IMR-90 (cell line): ENCODE results near the gene TCF7L1. TPM values are rescaled to one million over a fixed set of nuclear protein-coding genes. Genes with fewer than 3 reads are reported as not detected.

Experiments
- ATAC-seq: fragments of 200-7000 bp; cut with Tn5 transposase; 2 replicates; pipeline ENCODE4 v1.9.1; 2020; ENCODE audit warnings: low read depth, mild to moderate bottlenecking, moderate library complexity
- BruUV-seq: library from RNA; stranded (reverse); fragments of 400-500 nt; replicated peaks from 2 replicates; lab custom pipeline; 2021; lab: Mats Ljungman, UMichigan
- CTCF ChIA-PET: fragments of 300-600 bp; formaldehyde crosslinking; extraction: SDS; loops from one replicate; lab custom pipeline; 2021; ENCODE audit warnings: antibody characterized with exemption; lab: Yijun Ruan, JAX
- POLR2A ChIA-PET: fragments of 300-600 bp; sonication (Branson Sonifier 250); formaldehyde crosslinking; loops from one replicate; lab custom pipeline; 2022; ENCODE audit warnings: antibody characterized with exemption; ENCODE audit not compliant: unreplicated experiment; lab: Charles Lee
- DNase-seq: peaks from one replicate; pipeline ENCODE4 v3.0.0; 2013
- H2AFZ ChIP-seq: replicated peaks from 2 replicates; pipeline ENCODE3; 2013; ENCODE audit warnings: low read length, mild to moderate bottlenecking; ENCODE audit not compliant: poor library complexity
- H2AK5ac ChIP-seq: 2 replicates; pipeline ENCODE4 v1.6.1; 2013; ENCODE audit warnings: low read depth, low read length, inconsistent platforms
- H2AK9ac ChIP-seq: replicated peaks from 2 replicates; pipeline ENCODE3; 2013; ENCODE audit warnings: mild to moderate bottlenecking, low read depth, low read length, moderate library complexity; ENCODE audit not compliant: poor library complexity
- H2BK120ac ChIP-seq: 2 replicates; pipeline ENCODE4 v1.6.1; 2013; ENCODE audit warnings: low read depth, low read length, inconsistent platforms
- H2BK15ac ChIP-seq: 3 replicates; pipeline ENCODE4 v1.6.1; 2013; ENCODE audit warnings: low read depth, low read length, inconsistent platforms
- H2BK20ac ChIP-seq: 2 replicates; pipeline ENCODE4 v1.6.1; 2013; ENCODE audit warnings: low read depth, mild to moderate bottlenecking, inconsistent platforms, low read length, moderate library complexity
- H2BK5ac ChIP-seq: 2 replicates; pipeline ENCODE4 v1.6.1; 2013; ENCODE audit warnings: mild to moderate bottlenecking, low read depth, low read length, inconsistent platforms; ENCODE audit not compliant: poor library complexity, severe bottlenecking
- H3K14ac ChIP-seq: replicated peaks from 2 replicates; pipeline ENCODE4 v1.6.1; 2013; ENCODE audit warnings: low read depth, low read length, inconsistent platforms
- H3K18ac ChIP-seq: 2 replicates; pipeline ENCODE4 v1.6.1; 2013; ENCODE audit warnings: low read depth, low read length, control low read depth
- H3K23ac ChIP-seq: 2 replicates; pipeline ENCODE4 v1.6.1; 2013; ENCODE audit warnings: low read depth, low read length, inconsistent platforms
- H3K27ac ChIP-seq: 2 replicates; pipeline ENCODE4 v1.5.1; 2013; ENCODE audit warnings: mild to moderate bottlenecking, control low read depth, low read length; ENCODE audit not compliant: insufficient read depth
- H3K27me3 ChIP-seq: 2 replicates; pipeline ENCODE4 v1.6.1; 2013; ENCODE audit warnings: low read length; ENCODE audit not compliant: control insufficient read depth, insufficient read depth
- H3K36me3 ChIP-seq: 2 replicates; pipeline ENCODE4 v1.6.1; 2013; ENCODE audit warnings: low read length, mixed read lengths; ENCODE audit not compliant: control insufficient read depth, insufficient read depth
- H3K4ac ChIP-seq: 2 replicates; pipeline ENCODE4 v1.6.1; 2013; ENCODE audit warnings: low read depth, low read length, inconsistent platforms
- H3K4me1 ChIP-seq: 2 replicates; pipeline ENCODE4 v1.6.1; 2013; ENCODE audit warnings: low read length, mixed read lengths; ENCODE audit not compliant: control insufficient read depth, insufficient read depth
- H3K4me2 ChIP-seq: 2 replicates; pipeline ENCODE4 v1.6.1; 2013; ENCODE audit warnings: low read depth, mild to moderate bottlenecking, control low read depth, low read length, moderate library complexity
- H3K4me3 ChIP-seq: 2 replicates; pipeline ENCODE4 v1.5.1; 2013; ENCODE audit warnings: low read depth, mild to moderate bottlenecking, control low read depth, low read length, moderate library complexity; ENCODE audit not compliant: insufficient read depth
- H3K56ac ChIP-seq: 2 replicates; pipeline ENCODE4 v1.6.1; 2013; ENCODE audit warnings: low read length, inconsistent platforms; ENCODE audit not compliant: insufficient read depth; ENCODE audit errors: extremely low read depth
- H3K79me1 ChIP-seq, 2 experiments: 2 replicates each; pipeline ENCODE4 v1.6.1; 2013; ENCODE audit warnings: low read length in 2 of 2, inconsistent platforms in 1 of 2, low read depth in 1 of 2
- H3K9ac ChIP-seq: 2 replicates; pipeline ENCODE4 v1.6.1; 2013; ENCODE audit warnings: low read depth, low read length, control low read depth
- H3K9me1 ChIP-seq: 2 replicates; pipeline ENCODE4 v1.6.1; 2013; ENCODE audit warnings: low read length, inconsistent platforms; ENCODE audit not compliant: insufficient read depth
- H3K9me3 ChIP-seq: 2 replicates; pipeline ENCODE4 v1.6.1; 2013; ENCODE audit warnings: low read length; ENCODE audit not compliant: control insufficient read depth, insufficient read depth
- H4K20me1 ChIP-seq: 2 replicates; pipeline ENCODE4 v1.6.1; 2013; ENCODE audit warnings: low read length, inconsistent platforms; ENCODE audit not compliant: insufficient read depth
- H4K5ac ChIP-seq: 2 replicates; pipeline ENCODE4 v1.6.1; 2013; ENCODE audit warnings: mild to moderate bottlenecking, low read depth, low read length, control low read depth
- H4K8ac ChIP-seq, 2 experiments: 2 replicates each; pipeline ENCODE4 v1.6.1; 2013; ENCODE audit warnings: low read depth in 2 of 2, low read length in 2 of 2, control low read depth in 1 of 2, inconsistent platforms in 1 of 2
- H4K91ac ChIP-seq: 2 replicates; pipeline ENCODE4 v1.6.1; 2013; ENCODE audit warnings: low read depth, low read length, inconsistent platforms; ENCODE audit not compliant: insufficient read depth
- BHLHE40 ChIP-seq: fragments of 150-350 bp; IDR thresholded peaks from 2 replicates; pipeline ENCODE4 v1.6.1; 2016; ENCODE audit warnings: mild to moderate bottlenecking, low read depth, low read length
- CTCF ChIP-seq: conservative IDR thresholded peaks from 2 replicates; pipeline ENCODE4 v1.5.1; 2012; ENCODE audit warnings: mild to moderate bottlenecking, low read depth, low read length, improper control_type of control experiment
- MAFK ChIP-seq: IDR thresholded peaks from 2 replicates; pipeline ENCODE4 v1.6.1; 2012; ENCODE audit warnings: low read depth, low read length, improper control_type of control experiment
- MXI1 ChIP-seq: IDR thresholded peaks from 2 replicates; pipeline ENCODE4 v1.6.1; 2012; ENCODE audit warnings: low read depth, mild to moderate bottlenecking, low read length, moderate library complexity, borderline replicate concordance
- NFE2L2 ChIP-seq: fragments of 150-350 bp; IDR thresholded peaks from 2 replicates; pipeline ENCODE4 v1.6.1; 2016; ENCODE audit warnings: low read depth, mild to moderate bottlenecking, low read length
- RAD21 ChIP-seq: IDR thresholded peaks from 2 replicates; pipeline ENCODE4 v1.6.1; 2012; ENCODE audit warnings: low read length, improper control_type of control experiment
- RCOR1 ChIP-seq: IDR thresholded peaks from 2 replicates; pipeline ENCODE4 v1.6.1; 2012; ENCODE audit warnings: mild to moderate bottlenecking, low read length, improper control_type of control experiment; ENCODE audit not compliant: insufficient replicate concordance
- SMC3 ChIP-seq: fragments of 150-350 bp; IDR thresholded peaks from 2 replicates; pipeline ENCODE4 v1.6.1; 2016; ENCODE audit warnings: low read depth, mild to moderate bottlenecking, antibody characterized with exemption, low read length, moderate library complexity
- WGBS, 2 experiments: methylation state at CpG; one replicate each; pipeline versions ENCODE4 v1.1.5 to v1.1.7; 2013; ENCODE audit warnings: missing lambda C conversion rate in 2 of 2; ENCODE audit not compliant: insufficient read length in 1 of 2; ENCODE audit errors: extremely low coverage in 2 of 2; 5-methylcytosine and 5-hydroxymethylcytosine counted together
- dilution Hi-C: fragments of 300-500 bp; cut with HindIII; formaldehyde crosslinking; loops from one replicate; pipeline ENCODE4 v1.14.3; 2018; ENCODE audit warnings: low sequenced_read_pairs; ENCODE audit not compliant: unreplicated experiment
- in situ Hi-C: fragments of 300-500 bp; cut with MboI; formaldehyde crosslinking; loops from 3 replicates; pipeline ENCODE4 v1.14.3; 2019; ENCODE audit warnings: low sequenced_read_pairs, inconsistent platforms, mixed read lengths
- intact Hi-C: fragments of 100-400 bp; cut with micrococcal nuclease; formaldehyde crosslinking; loops from 2 replicates; pipeline ENCODE4 v1.10.0; 2022
- polyA plus RNA-seq, 3 experiments: library from polyadenylated mRNA; depleted of rRNA; stranded (reverse); fragments of >200 nt; gene quantifications; 2 replicates each; pipeline ENCODE4 v1.2.3, GENCODE V29; 2012; ENCODE audit warnings: low replicate concordance in 1 of 3
- total RNA-seq: library from RNA; depleted of rRNA; stranded (reverse); fragments of >200 nt; gene quantifications from 2 replicates; pipeline ENCODE4 v1.2.3, GENCODE V29; 2012
- TF ChIP-seq, protein P1 (sequence below): fragments of 150-350 bp; IDR thresholded peaks from 2 replicates; pipeline ENCODE4 v1.6.1; 2017; ENCODE audit warnings: mild to moderate bottlenecking, antibody characterized with exemption, low read length, low read depth

TCF7L1 gene
- total and polyA plus RNA-seq, 2 of the 4 experiments (the other 2 are of a cell fraction): 0.72 to 11.1 TPM

GRCh38 chr2:85183479-85183878, 50.3 kb downstream of the TCF7L1 start:
- no peak overlapping the region for H2AFZ ChIP-seq
- ChIA-PET CTCF (interaction anchor here (1.0 kb wide), 1 partner anchor 83 kb away, joined by 3 read pairs; no protein-coding TSS in a partner anchor), POLR2A (no interaction called here)
- peak; percentile 43; the same call in 1 of the 2 replicates for TF ChIP-seq NFE2L2
- TF ChIP-seq RCOR1: no peak
- TF ChIP-seq, protein P1, sequence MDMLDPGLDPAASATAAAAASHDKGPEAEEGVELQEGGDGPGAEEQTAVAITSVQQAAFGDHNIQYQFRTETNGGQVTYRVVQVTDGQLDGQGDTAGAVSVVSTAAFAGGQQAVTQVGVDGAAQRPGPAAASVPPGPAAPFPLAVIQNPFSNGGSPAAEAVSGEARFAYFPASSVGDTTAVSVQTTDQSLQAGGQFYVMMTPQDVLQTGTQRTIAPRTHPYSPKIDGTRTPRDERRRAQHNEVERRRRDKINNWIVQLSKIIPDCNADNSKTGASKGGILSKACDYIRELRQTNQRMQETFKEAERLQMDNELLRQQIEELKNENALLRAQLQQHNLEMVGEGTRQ: no peak
- no peak for TF ChIP-seq MXI1
- no peak for TF ChIP-seq CTCF
- peak; percentile 33; the same call in 1 of the 2 replicates for TF ChIP-seq MAFK
- TF ChIP-seq RAD21: no peak
- TF ChIP-seq BHLHE40: no peak
- TF ChIP-seq SMC3: no peak
- peaks cover 39% of the 10 kb centered on the region for H3K9me1 ChIP-seq
- H3K27ac ChIP-seq: no peak overlapping the region
- H3K4me2 ChIP-seq: no peak overlapping the region
- no peak overlapping the region for H2BK5ac ChIP-seq
- no peak overlapping the region for H3K4me3 ChIP-seq
- no peak overlapping the region for H2AK9ac ChIP-seq
- H4K5ac ChIP-seq: no peak overlapping the region
- H3K9me3 ChIP-seq: no peaks in the 10 kb centered on the region
- in situ Hi-C loops (no loop called here), intact Hi-C loops (no loop called here), dilution Hi-C loops (no loop called here)
- no TSS peak for BruUV-seq
- no peak overlapping the region for H2BK15ac ChIP-seq
- H3K4ac ChIP-seq: no peak overlapping the region
- H3K27me3 ChIP-seq: no peaks in the 10 kb centered on the region
- H2AK5ac ChIP-seq: peak overlapping the region; percentile 5; the same call in 1 of the 2 replicates
- no peak overlapping the region for H4K91ac ChIP-seq
- ATAC-seq: peak; percentile 89
- H3K23ac ChIP-seq: 0 out of 2 replicates have a peak overlapping the region, but pooled peaks have one; percentile 2
- no peak overlapping the region for H3K56ac ChIP-seq
- 20% methylated on average over 1 of the region's 4 CpGs; no CpG with 5 or more reads in 1 of the 2 experiments for WGBS, 2 experiments
- no peak overlapping the region for H2BK20ac ChIP-seq
- peak overlapping the region; percentile 4 for H3K14ac ChIP-seq
- peaks cover 14% of the 10 kb centered on the region for H3K4me1 ChIP-seq
- H3K36me3 ChIP-seq: no peaks in the 10 kb centered on the region
- H2BK120ac ChIP-seq: no peak overlapping the region
- peaks cover 45 to 95% of the 10 kb centered on the region in 2 experiments for H3K79me1 ChIP-seq
- H4K8ac ChIP-seq: no peak overlapping the region
- H3K18ac ChIP-seq: no peak overlapping the region
- H4K20me1 ChIP-seq: peaks cover 88% of the 10 kb centered on the region
- H3K9ac ChIP-seq: no peak overlapping the region
- DNase-seq: peak; percentile 82
